CD4-positive, CD25-positive, alpha-beta regulatory T cell (primary cell): ENCODE data around the gene TPST2. TPM values are rescaled to one million over a fixed set of nuclear protein-coding genes. Genes with fewer than 3 reads are reported as not detected.
A peak's percentile ranks its signal among the peaks of the same experiment; 100 is the strongest.

Source experiments
- ATAC-seq, 2 donors: fragments of 150-1000 bp; cut with Tn5 transposase; one replicate each; pipeline ENCODE4 v1.10.0; 2021; ENCODE audit warnings: low read depth in 2 of 2, moderate number of reproducible peaks in 2 of 2, moderate library complexity in 1 of 2
- DNase-seq, 3 donors: peaks; one replicate each; pipeline versions ENCODE4 v3.0.0 to v3.0.0-alpha.2; 2012 to 2022; ENCODE audit warnings: mixed read lengths in 1 of 3
- H3K27ac ChIP-seq: one replicate; pipeline ENCODE4 v1.7.0; 2013; ENCODE audit warnings: mild to moderate bottlenecking, low read length; ENCODE audit not compliant: insufficient read depth, poor library complexity, severe bottlenecking
- H3K27me3 ChIP-seq: one replicate; pipeline ENCODE4 v1.7.0; 2013; ENCODE audit warnings: low read length; ENCODE audit not compliant: control insufficient read depth, insufficient read depth
- H3K36me3 ChIP-seq: one replicate; pipeline ENCODE4 v1.7.0; 2013; ENCODE audit warnings: mild to moderate bottlenecking, low read length, moderate library complexity; ENCODE audit not compliant: control insufficient read depth, insufficient read depth
- H3K4me1 ChIP-seq: 2 replicates; pipeline ENCODE4 v1.7.0; 2013; ENCODE audit warnings: mild to moderate bottlenecking, low read length; ENCODE audit not compliant: insufficient read depth, control insufficient read depth, poor library complexity, severe bottlenecking
- H3K4me3 ChIP-seq: one replicate; pipeline ENCODE4 v1.7.0; 2013; ENCODE audit warnings: low read depth, mild to moderate bottlenecking, low read length, moderate library complexity
- H3K9me3 ChIP-seq, 2 experiments: 1 replicate in 1 of 2; 2 replicates in 1 of 2; pipeline ENCODE4 v1.7.0; 2013; ENCODE audit warnings: low read length in 2 of 2, mild to moderate bottlenecking in 1 of 2, moderate library complexity in 1 of 2; ENCODE audit not compliant: control insufficient read depth in 2 of 2
- H3K27ac Mint-ChIP-seq, 3 donors: one replicate each; pipeline ENCODE4 v1.8.0; 2020 to 2022; ENCODE audit warnings: mild to moderate bottlenecking in 3 of 3, mixed read lengths in 3 of 3, moderate library complexity in 2 of 3
- H3K27me3 Mint-ChIP-seq: one replicate; pipeline ENCODE4 v1.8.0; 2022; ENCODE audit warnings: mild to moderate bottlenecking, mixed read lengths
- H3K36me3 Mint-ChIP-seq: one replicate; pipeline ENCODE4 v1.8.0; 2020; ENCODE audit warnings: mixed read lengths
- H3K4me1 Mint-ChIP-seq, 4 donors: one replicate each; pipeline ENCODE4 v1.8.0; 2020 to 2022; ENCODE audit warnings: mixed read lengths in 4 of 4, mild to moderate bottlenecking in 1 of 4
- H3K4me3 Mint-ChIP-seq, 4 donors: one replicate each; pipeline ENCODE4 v1.8.0; 2020 to 2022; ENCODE audit warnings: mild to moderate bottlenecking in 4 of 4, mixed read lengths in 4 of 4, moderate library complexity in 3 of 4
- H3K9me3 Mint-ChIP-seq, 7 donors: one replicate each; pipeline ENCODE4 v1.8.0; 2020 to 2022; ENCODE audit warnings: mixed read lengths in 7 of 7, mild to moderate bottlenecking in 3 of 7, moderate library complexity in 2 of 7
- polyA plus RNA-seq, 4 donors: library from polyadenylated mRNA; unstranded; fragments of 300-500 nt; fragmentation: Illumina TruSeq; gene quantifications; one replicate each; pipeline ENCODE4 v1.2.3, GENCODE V29; 2021
- total RNA-seq: library from RNA; stranded (reverse); gene quantifications from one replicate; pipeline ENCODE4 v1.2.3, GENCODE V29; 2022

TPST2 gene
- total and polyA plus RNA-seq, 5 donors from 2014 or later: 36.0 to 64.6 (median 55.0) TPM

- peaks cover 46% of the 10 kb centered on the region for H3K36me3 Mint-ChIP-seq
Measured at GRCh38 chr22:26527167-26527566, 62.8 kb downstream of the TPST2 start.

GRCh38 chr22:26525946-26526564 is 63.9 kb downstream of the TPST2 start:
- H3K9me3 Mint-ChIP-seq: no peaks in the 10 kb centered on the region
- DNase-seq (no peak), ATAC-seq (no peak)
- Histone ChIP-seq H3K4me1 (no peaks in the 10 kb centered on the region), H3K9me3 (no peaks in the 10 kb centered on the region), H3K36me3 (peaks cover 44% of the 10 kb centered on the region), H3K27ac (no peak overlapping the region), H3K27me3 (no peaks in the 10 kb centered on the region), H3K4me3 (no peak overlapping the region)
- H3K4me3 Mint-ChIP-seq: no peak overlapping the region
- no peaks in the 10 kb centered on the region for H3K27me3 Mint-ChIP-seq
- H3K4me1 Mint-ChIP-seq: peaks cover 0 to 7% (median 0%) of the 10 kb centered on the region in 4 donors
- H3K36me3 Mint-ChIP-seq: peaks cover 39% of the 10 kb centered on the region
- no peak overlapping the region for H3K27ac Mint-ChIP-seq

More at GRCh38 chr22:26527167-26527566, 62.8 kb downstream of the TPST2 start:
- H3K4me1 ChIP-seq: no peaks in the 10 kb centered on the region
- H3K27ac ChIP-seq: no peak overlapping the region
- no peak overlapping the region for H3K4me3 ChIP-seq
- peaks cover 54% of the 10 kb centered on the region for H3K36me3 ChIP-seq
- DNase-seq: no peak
- peaks cover 0 to 7% (median 0%) of the 10 kb centered on the region in 4 donors for H3K4me1 Mint-ChIP-seq
- H3K9me3 ChIP-seq: no peaks in the 10 kb centered on the region
- peak overlapping the region in 2 of 3 donors; percentile 38 to 60 for H3K27ac Mint-ChIP-seq
- no peak for ATAC-seq
- no peaks in the 10 kb centered on the region for H3K9me3 Mint-ChIP-seq
- no peaks in the 10 kb centered on the region for H3K27me3 ChIP-seq
- no peak overlapping the region for H3K4me3 Mint-ChIP-seq
- H3K27me3 Mint-ChIP-seq: no peaks in the 10 kb centered on the region

- H3K9me3 ChIP-seq: no peaks in the 10 kb centered on the region
- no peak overlapping the region for H3K27ac Mint-ChIP-seq
- H3K27ac ChIP-seq: no peak overlapping the region
- no peak overlapping the region for H3K4me3 ChIP-seq
- H3K9me3 Mint-ChIP-seq: no peaks in the 10 kb centered on the region
- no peak for DNase-seq
- peaks cover 32% of the 10 kb centered on the region for H3K36me3 Mint-ChIP-seq
- no peaks in the 10 kb centered on the region for H3K4me1 ChIP-seq
- peaks cover 38% of the 10 kb centered on the region for H3K36me3 ChIP-seq
- no peaks in the 10 kb centered on the region for H3K27me3 Mint-ChIP-seq
- H3K27me3 ChIP-seq: no peaks in the 10 kb centered on the region
- no peak for ATAC-seq
- H3K4me3 Mint-ChIP-seq: no peak overlapping the region
- H3K4me1 Mint-ChIP-seq: peaks cover 0 to 7% (median 0%) of the 10 kb centered on the region in 4 donors
Measured at GRCh38 chr22:26524870-26525269, 65.1 kb downstream of the TPST2 start.

GRCh38 chr22:26522592-26522991 is 67.3 kb downstream of the TPST2 start:
- H3K4me3 ChIP-seq: no peak overlapping the region
- no peaks in the 10 kb centered on the region for H3K27me3 ChIP-seq
- H3K4me1 ChIP-seq: no peaks in the 10 kb centered on the region
- H3K36me3 Mint-ChIP-seq: peaks cover 22% of the 10 kb centered on the region
- no peaks in the 10 kb centered on the region for H3K9me3 Mint-ChIP-seq
- no peak overlapping the region for H3K4me3 Mint-ChIP-seq
- no peaks in the 10 kb centered on the region for H3K27me3 Mint-ChIP-seq
- peaks cover 0 to 7% (median 0%) of the 10 kb centered on the region in 4 donors for H3K4me1 Mint-ChIP-seq
- H3K36me3 ChIP-seq: peaks cover 24% of the 10 kb centered on the region
- no peak for ATAC-seq
- H3K27ac ChIP-seq: no peak overlapping the region
- no peaks in the 10 kb centered on the region for H3K9me3 ChIP-seq
- DNase-seq: no peak
- H3K27ac Mint-ChIP-seq: peak overlapping the region in 1 of 3 donors; percentile 29

GRCh38 chr22:26522012-26522411 is 67.9 kb downstream of the TPST2 start:
- no peaks in the 10 kb centered on the region for H3K9me3 ChIP-seq
- no peaks in the 10 kb centered on the region for H3K27me3 ChIP-seq
- H3K4me1 ChIP-seq: no peaks in the 10 kb centered on the region
- Mint-ChIP-seq H3K36me3 (peaks cover 17% of the 10 kb centered on the region), H3K4me1 (peaks cover 0 to 7% (median 0%) of the 10 kb centered on the region in 4 donors), H3K4me3 (no peak overlapping the region), H3K9me3 (no peaks in the 10 kb centered on the region), H3K27me3 (no peaks in the 10 kb centered on the region), H3K27ac (peak overlapping the region in 1 of 3 donors; percentile 29)
- peaks cover 19% of the 10 kb centered on the region for H3K36me3 ChIP-seq
- ATAC-seq (no peak), DNase-seq (no peak)
- no peak overlapping the region for H3K4me3 ChIP-seq
- no peak overlapping the region for H3K27ac ChIP-seq

- ATAC-seq (no peak), DNase-seq (no peak)
- Histone ChIP-seq H3K36me3 (no peaks in the 10 kb centered on the region), H3K9me3 (no peaks in the 10 kb centered on the region), H3K27ac (no peak overlapping the region), H3K4me3 (no peak overlapping the region), H3K27me3 (no peaks in the 10 kb centered on the region), H3K4me1 (peaks cover 7% of the 10 kb centered on the region)
- Mint-ChIP-seq H3K36me3 (no peaks in the 10 kb centered on the region), H3K4me1 (peaks cover 5 to 19% (median 14%) of the 10 kb centered on the region in 4 donors), H3K9me3 (peaks cover 0 to 2% (median 0%) of the 10 kb centered on the region in 7 donors), H3K27me3 (no peaks in the 10 kb centered on the region), H3K27ac (no peak overlapping the region), H3K4me3 (no peak overlapping the region)
Measured at GRCh38 chr22:26517429-26517828, 72.5 kb downstream of the TPST2 start.

- no peak for ATAC-seq
Measured at GRCh38 chr22:26516503-26516902, 73.4 kb downstream of the TPST2 start.

GRCh38 chr22:26515931-26516330 is 74.0 kb downstream of the TPST2 start:
- Mint-ChIP-seq H3K9me3 (peaks cover 0 to 2% (median 0%) of the 10 kb centered on the region in 7 donors), H3K4me3 (peak overlapping the region in 1 of 4 donors; percentile 49), H3K27me3 (no peaks in the 10 kb centered on the region), H3K36me3 (peaks cover 3% of the 10 kb centered on the region), H3K4me1 (peaks cover 10 to 34% (median 24%) of the 10 kb centered on the region in 4 donors), H3K27ac (no peak overlapping the region)
- DNase-seq (no peak), ATAC-seq (no peak)
- Histone ChIP-seq H3K36me3 (no peaks in the 10 kb centered on the region), H3K4me3 (no peak overlapping the region), H3K27ac (no peak overlapping the region), H3K27me3 (no peaks in the 10 kb centered on the region), H3K9me3 (no peaks in the 10 kb centered on the region), H3K4me1 (peaks cover 17% of the 10 kb centered on the region)

More at GRCh38 chr22:26516503-26516902, 73.4 kb downstream of the TPST2 start:
- Histone ChIP-seq H3K27me3 (no peaks in the 10 kb centered on the region), H3K4me3 (no peak overlapping the region), H3K9me3 (no peaks in the 10 kb centered on the region), H3K36me3 (no peaks in the 10 kb centered on the region), H3K27ac (no peak overlapping the region), H3K4me1 (peaks cover 12% of the 10 kb centered on the region)
- Mint-ChIP-seq H3K27me3 (no peaks in the 10 kb centered on the region), H3K4me3 (no peak overlapping the region), H3K27ac (no peak overlapping the region), H3K36me3 (no peaks in the 10 kb centered on the region), H3K4me1 (peaks cover 5 to 28% (median 19%) of the 10 kb centered on the region in 4 donors), H3K9me3 (peaks cover 0 to 2% (median 0%) of the 10 kb centered on the region in 7 donors)
- DNase-seq: no peak
